ENCODE results near the gene SNRPA1. TPM values are rescaled to one million over a fixed set of nuclear protein-coding genes. Genes with fewer than 3 reads are reported as not detected.

The SNRPA1 gene
- total RNA-seq, 4 donors from 2014 or later, result 19.6 to 59.1 (median 26.2) TPM

DNA sequence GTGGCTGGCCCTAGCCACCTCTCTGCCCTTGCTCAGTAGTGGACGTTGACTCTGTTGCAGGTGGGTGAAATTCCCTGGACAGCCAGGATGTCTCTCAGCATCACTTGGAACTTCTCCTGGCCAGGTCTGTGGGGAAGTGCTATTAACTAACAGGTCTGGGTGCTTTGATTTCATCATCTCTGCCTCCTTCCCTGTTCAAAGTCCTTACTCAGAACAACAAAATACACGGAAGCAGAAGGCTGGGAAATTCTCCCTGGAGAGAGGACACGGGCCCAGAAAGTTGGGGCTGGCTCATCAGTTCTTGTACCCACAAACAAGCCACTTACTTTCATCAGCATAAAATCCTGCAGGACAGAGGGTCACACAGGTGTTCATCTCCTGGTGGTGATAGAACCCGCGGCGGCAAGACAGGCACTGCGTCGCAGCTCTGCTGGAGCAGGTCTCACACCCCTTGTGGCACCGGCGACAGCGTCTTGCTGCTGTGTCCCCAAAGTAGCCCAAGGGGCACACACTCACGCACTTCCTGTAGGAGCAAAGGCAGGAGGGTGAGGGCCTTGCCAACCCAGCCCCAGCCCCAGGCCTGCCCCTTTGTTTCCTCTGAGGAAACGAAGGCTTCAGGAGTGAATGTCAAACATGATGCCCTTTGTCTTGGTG, 29.6 kb upstream of the SNRPA1 start:
- Histone ChIP-seq H3K36me3 (peaks cover 0 to 33% of the 10 kb centered on the region in 2 donors), H3K27me3 (no peaks in the 10 kb centered on the region), H3K27ac (no peak overlapping the region), H3K9me3 (no peaks in the 10 kb centered on the region), H3K4me1 (no peaks in the 10 kb centered on the region), H3K4me3 (no peak overlapping the region)
- intact Hi-C loops (cut with DNase I; ENCODE audit: low total_unique reads) (no loop called here), in situ Hi-C loops (cut with MboI; ENCODE audit: low sequenced_read_pairs in 4 of 4) (no loop called here)
- no peak for TF ChIP-seq POLR2A (IDR thresholded peaks at IDR 0.05)
- TF ChIP-seq, protein P1, sequence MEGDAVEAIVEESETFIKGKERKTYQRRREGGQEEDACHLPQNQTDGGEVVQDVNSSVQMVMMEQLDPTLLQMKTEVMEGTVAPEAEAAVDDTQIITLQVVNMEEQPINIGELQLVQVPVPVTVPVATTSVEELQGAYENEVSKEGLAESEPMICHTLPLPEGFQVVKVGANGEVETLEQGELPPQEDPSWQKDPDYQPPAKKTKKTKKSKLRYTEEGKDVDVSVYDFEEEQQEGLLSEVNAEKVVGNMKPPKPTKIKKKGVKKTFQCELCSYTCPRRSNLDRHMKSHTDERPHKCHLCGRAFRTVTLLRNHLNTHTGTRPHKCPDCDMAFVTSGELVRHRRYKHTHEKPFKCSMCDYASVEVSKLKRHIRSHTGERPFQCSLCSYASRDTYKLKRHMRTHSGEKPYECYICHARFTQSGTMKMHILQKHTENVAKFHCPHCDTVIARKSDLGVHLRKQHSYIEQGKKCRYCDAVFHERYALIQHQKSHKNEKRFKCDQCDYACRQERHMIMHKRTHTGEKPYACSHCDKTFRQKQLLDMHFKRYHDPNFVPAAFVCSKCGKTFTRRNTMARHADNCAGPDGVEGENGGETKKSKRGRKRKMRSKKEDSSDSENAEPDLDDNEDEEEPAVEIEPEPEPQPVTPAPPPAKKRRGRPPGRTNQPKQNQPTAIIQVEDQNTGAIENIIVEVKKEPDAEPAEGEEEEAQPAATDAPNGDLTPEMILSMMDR (IDR thresholded peaks at IDR 0.05 in 4 of 5, conservative IDR thresholded peaks at IDR 0.05 in 1 of 5), result no peak
- ATAC-seq, result no peak
- DNase-seq, result no peak

DNA sequence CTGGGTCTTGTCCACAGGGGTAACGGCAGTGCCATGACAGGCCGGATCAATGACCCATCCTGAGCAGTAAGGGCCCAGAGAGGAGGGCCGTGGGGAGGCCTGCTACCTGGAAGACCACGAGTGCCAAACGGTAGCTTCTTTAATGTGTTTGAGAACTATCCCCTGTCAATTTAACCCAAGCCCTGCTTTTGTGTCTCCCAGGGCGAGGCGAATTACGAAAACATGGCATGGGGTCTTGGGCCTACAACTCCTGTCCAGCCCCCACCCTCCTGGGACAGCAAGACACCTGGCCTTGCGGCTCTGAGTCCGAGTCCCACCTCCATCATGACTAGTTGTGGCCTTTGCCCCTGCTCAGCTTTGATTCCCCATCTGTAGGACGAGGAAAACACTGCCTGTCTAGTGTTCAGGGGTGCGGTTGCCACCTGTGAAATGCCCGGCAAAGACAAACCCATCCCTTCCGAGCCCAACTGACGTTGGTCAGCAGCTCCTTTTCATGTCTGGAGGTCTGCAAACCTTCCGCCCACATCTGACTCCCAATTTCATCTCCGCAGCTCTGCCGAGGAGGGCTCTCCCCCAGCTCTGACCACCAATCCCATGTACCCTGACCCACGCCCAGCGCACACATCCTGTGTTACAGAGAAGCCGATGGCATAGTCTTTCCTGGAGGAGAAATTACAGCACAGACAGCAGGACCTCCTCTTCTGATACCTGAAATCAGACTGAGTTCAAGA, 28.9 kb upstream of the SNRPA1 start:
- ATAC-seq (no peak), DNase-seq (no peak)
- Histone ChIP-seq H3K9me3 (no peaks in the 10 kb centered on the region), H3K36me3 (peaks cover 0 to 33% of the 10 kb centered on the region in 2 donors), H3K4me3 (no peak overlapping the region), H3K27ac (no peak overlapping the region), H3K4me1 (no peaks in the 10 kb centered on the region), H3K27me3 (no peaks in the 10 kb centered on the region)
- intact Hi-C loops (cut with DNase I; ENCODE audit: low total_unique reads) (no loop called here), in situ Hi-C loops (cut with MboI; ENCODE audit: low sequenced_read_pairs in 4 of 4) (no loop called here)
- TF ChIP-seq POLR2A (IDR thresholded peaks at IDR 0.05), result no peak
- TF ChIP-seq, protein P1 (IDR thresholded peaks at IDR 0.05 in 4 of 5, conservative IDR thresholded peaks at IDR 0.05 in 1 of 5), result no peak

DNA sequence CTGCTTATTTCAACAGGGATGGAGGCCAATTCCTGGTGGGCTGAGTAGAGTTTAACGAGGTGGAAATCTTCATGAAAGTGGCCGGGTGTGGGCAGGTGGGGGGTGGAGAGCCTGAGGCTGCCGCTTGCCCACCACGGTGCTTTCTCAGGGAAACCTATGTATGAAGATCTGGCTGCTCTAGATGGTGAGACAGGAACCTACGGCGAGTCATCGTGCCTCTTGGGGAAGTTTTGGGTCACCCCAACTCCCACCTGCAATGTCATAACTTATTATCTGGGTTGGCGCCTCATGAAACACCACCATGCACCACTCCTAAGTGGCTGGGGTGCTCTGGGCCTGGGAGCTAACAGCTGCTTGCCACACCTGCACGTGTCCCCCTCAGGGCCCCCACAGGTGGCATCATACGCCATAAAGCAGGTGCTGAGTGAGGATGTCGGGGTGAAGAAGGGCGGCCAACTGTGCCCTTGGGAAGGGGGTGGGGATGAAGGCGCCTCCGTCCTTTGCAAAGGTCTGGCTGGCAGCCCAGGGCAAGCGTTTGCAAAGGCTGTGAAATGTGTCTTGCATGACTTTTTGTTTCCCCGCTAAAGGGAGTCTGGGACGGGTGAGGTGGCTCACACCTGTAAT, 27.9 kb upstream of the SNRPA1 start:
- intact Hi-C loops (cut with DNase I; ENCODE audit: low total_unique reads) (no loop called here), in situ Hi-C loops (cut with MboI; ENCODE audit: low sequenced_read_pairs in 4 of 4) (no loop called here)
- DNase-seq, result no peak
- ATAC-seq, result no peak
- TF ChIP-seq, protein P1 (IDR thresholded peaks at IDR 0.05 in 4 of 5, conservative IDR thresholded peaks at IDR 0.05 in 1 of 5), result no peak
- TF ChIP-seq POLR2A (IDR thresholded peaks at IDR 0.05), result no peak
- Histone ChIP-seq H3K27me3 (no peaks in the 10 kb centered on the region), H3K27ac (no peak overlapping the region), H3K9me3 (no peaks in the 10 kb centered on the region), H3K4me1 (no peaks in the 10 kb centered on the region), H3K36me3 (peaks cover 0 to 33% of the 10 kb centered on the region in 2 donors), H3K4me3 (no peak overlapping the region)

DNA sequence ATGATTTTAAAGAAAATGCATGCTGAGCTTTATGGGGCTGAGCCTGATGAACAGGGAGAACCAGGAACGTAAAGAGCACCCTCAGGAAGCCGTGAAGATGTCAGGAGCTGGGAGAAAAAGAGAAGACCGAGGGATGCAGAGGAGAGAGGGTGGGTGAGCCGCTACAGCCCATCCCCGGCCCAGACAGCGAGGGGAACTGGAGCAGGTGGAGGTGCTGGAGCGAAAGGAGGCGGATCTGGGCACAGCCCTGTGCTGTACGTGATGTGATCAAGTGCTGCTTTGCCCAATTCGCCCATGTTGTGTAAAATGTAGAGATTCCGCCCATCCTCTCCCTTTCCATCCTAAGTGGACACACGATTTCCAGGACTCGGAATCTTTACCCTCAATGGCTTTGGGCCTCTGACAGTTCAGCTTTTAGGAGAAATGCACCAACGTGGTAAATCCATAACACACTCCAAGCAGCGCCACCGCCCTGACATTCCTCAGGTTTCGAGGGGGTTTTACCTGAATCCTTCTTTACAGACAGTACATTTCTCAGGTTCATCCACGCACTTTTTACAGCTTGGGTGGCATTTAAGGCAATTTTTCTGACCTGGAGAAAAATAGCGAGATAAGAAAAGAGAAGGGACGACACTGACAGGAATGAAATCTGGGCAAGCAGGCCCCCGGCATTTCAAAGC, 27.1 kb upstream of the SNRPA1 start:
- H3K9me3 ChIP-seq, result no peaks in the 10 kb centered on the region
- H3K4me3 ChIP-seq, result no peak overlapping the region
- ATAC-seq (no peak), DNase-seq (no peak)
- peaks cover 0 to 38% of the 10 kb centered on the region in 2 donors for H3K36me3 ChIP-seq
- no peak overlapping the region for H3K27ac ChIP-seq
- TF ChIP-seq, protein P1 (IDR thresholded peaks at IDR 0.05 in 4 of 5, conservative IDR thresholded peaks at IDR 0.05 in 1 of 5), result no peak
- TF ChIP-seq POLR2A (IDR thresholded peaks at IDR 0.05), result no peak
- intact Hi-C loops (cut with DNase I; ENCODE audit: low total_unique reads) (no loop called here), in situ Hi-C loops (cut with MboI; ENCODE audit: low sequenced_read_pairs in 4 of 4) (no loop called here)
- H3K27me3 ChIP-seq, result no peaks in the 10 kb centered on the region
- H3K4me1 ChIP-seq, result no peaks in the 10 kb centered on the region
